M059J (cell line): ENCODE results near the gene ELP1. TPM values are rescaled to one million over a fixed set of nuclear protein-coding genes. Genes with fewer than 3 reads are reported as not detected.
"Not testable (repeated sequence)": the region's sequence is repeated elsewhere in the genome, so short reads cannot be mapped to it uniquely, and the experiment has no call there.

Experiments used
- DNase-seq: peaks from one replicate; pipeline ENCODE4 v3.0.0-alpha.2; 2012; ENCODE audit warnings: low read depth
- total RNA-seq: library from RNA; depleted of rRNA; stranded (reverse); fragments of >200 nt; shearing (Covaris generic); gene quantifications from 2 replicates; pipeline ENCODE4 v1.2.3, GENCODE V29; 2014

ELP1 gene
- total RNA-seq, 1 experiment from 2014 or later = 27.6 TPM

DNA sequence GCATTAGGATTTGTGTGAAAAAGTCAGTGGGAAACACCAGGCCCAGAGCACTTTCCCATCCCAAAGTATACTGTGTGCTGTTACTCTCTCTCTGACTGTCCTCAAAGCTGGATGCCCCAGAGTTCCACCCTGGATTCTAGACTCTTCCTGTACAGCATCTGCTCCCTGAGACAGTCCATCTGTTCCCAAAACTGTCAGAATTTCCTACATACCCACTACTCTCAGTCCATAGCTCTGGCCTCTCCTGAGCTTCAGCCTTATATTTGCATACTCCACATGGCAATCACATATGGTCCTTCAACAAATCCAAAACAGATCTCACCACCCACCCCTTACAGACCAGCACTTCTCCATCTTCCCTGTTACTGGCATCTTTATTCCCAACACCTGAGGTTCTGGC is 9.5 kb downstream of the ELP1 start:
- DNase-seq = no peak

DNA sequence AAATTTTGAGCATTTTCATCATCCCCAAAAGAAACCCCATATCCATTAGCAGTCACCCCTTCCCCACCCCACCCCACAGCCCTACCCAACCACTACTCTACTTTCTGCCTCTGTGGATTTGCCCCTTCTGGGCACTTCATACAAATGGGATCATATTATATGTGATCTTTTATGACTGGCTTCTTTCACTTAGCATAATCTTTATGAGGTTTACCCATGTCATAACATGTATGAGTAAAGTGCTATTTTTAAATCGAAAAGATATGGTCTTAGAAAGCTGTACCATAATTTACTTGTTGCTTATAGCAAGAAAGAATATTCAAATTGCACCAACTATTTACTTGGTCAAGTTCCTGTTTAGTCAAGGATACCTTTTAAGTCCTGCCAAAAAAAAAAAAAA is 12.7 kb downstream of the ELP1 start:
- DNase-seq = no peak

DNA sequence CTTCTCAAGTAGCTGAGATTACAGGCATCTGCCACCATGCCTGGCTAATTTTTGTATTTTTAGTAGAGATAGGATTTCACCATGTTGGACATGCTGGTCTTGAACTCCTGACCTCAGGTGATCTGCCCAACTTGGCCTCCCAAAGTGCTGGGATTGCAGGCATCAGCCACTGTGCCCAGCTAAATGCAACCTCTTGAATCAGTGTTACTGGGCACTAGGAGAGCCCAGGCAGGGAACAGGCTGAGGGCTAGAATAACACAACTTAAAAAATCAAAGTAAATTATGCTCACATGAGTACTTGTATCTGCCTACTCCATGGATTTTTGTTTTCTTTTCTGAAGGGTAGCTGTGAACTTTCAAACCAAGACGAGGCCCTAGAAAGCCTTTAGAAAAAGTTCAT is 13.5 kb downstream of the ELP1 start:
- not testable (repeated sequence) for DNase-seq

DNA sequence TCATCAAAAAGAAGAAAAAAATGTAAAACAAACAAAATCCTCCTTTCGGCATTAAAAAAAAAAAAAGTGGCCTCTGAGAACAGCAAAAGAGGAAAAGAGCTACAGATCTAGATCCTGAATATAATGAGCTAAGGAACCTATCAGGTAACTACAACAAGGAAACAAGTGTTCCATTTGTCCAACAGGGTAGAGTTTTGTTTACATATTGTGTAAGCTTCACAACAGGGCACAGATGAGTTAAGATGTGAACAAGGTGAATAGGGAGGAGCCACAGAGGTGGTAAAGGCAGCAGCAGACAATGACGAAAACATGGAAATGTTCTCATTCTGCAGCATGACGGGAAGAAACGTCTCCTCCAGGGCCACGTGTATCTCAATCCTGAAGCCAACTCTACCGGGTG is 14.4 kb downstream of the ELP1 start:
- no peak for DNase-seq

DNA sequence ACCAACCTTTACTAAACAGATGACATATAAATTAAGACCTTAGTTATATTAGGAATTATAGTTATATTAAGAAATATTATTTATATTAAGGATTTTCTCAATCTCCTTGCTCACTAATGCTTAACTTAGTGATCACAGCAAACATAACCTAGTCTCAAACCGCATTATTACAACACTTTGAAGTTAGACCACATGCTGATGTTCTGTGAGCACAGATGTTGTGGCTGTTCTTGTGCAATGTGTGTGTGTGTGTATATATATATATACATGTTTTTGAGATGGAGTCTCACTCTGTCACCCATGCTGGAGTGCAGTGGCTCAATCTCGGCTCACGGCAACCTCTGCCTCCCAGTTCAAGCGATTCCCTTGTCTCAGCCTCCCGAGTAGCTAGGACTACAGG is 20.5 kb downstream of the ELP1 start:
- no peak for DNase-seq

DNA sequence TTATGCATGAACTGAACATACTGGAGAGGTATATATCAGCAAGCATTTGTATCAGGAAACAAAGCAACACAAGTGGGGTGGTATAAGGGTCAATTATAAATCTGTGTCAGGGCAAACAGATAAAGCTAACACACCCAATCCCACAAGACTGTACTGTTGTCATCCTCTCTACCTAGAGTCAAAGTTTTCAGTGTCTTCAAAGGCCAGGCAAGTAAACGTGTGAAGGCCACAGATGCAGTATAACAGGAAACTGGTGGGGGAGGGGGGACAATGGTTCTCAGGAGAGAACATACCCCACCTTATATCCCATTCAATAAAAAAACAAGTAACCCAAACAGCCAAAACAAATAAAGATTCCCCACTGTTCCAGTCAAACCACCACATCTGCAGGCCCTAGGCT is 22.1 kb downstream of the ELP1 start:
- DNase-seq = no peak

DNA sequence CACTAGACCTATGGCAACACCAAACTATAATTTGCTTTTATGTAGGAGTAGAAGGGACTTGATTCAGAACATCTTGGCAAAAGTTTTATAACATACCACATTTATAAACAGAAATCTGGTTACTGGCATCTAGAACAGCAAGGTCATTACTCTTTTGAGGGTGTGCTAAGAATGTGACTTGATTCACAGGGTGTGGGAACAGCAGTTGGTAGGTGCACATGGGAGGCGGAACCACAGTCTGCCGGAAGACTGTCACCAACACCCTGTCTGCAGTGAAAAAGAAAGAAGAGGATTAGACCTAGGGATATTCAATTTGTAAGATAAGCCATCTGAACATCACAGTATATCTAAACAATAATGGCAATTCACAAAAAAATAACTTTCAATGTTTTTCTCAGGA is 23.0 kb downstream of the ELP1 start:
- no peak for DNase-seq

DNA sequence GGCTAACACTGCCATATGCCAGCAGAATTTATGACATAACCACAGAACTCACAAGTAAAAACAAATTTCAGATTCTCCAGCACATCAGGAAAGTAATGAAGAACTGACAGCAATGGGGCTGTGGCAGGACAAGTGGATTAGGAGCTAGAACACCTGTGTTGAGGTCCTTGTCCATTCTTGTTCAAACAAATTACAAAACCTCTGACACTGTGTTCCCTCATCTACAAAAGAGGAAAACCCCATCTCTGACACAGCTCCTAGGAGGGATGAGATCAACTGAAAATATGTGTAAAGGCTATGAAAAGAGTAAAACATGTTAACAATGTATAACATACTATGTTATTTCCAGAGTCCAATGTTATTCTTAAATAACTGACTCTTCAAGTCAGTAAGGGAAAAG is 23.5 kb downstream of the ELP1 start:
- no peak for DNase-seq

DNA sequence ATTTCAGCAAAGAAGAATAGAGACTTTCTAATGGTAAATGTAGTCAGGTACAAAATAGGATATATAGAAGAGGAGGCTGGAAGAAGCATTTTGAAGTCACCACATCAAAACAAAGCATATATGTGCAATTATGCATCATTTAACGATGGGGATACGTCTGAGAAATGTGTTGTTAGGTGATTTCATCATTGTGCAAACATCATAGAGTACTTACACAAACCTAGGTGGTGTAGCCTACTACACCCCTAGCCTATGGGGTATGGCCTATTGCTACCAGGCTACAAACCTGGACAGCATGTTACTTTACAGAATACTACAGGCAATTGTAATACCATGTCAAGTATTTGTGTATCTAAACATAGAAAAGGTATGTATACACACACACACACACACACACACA is 28.4 kb downstream of the ELP1 start:
- DNase-seq = no peak

DNA sequence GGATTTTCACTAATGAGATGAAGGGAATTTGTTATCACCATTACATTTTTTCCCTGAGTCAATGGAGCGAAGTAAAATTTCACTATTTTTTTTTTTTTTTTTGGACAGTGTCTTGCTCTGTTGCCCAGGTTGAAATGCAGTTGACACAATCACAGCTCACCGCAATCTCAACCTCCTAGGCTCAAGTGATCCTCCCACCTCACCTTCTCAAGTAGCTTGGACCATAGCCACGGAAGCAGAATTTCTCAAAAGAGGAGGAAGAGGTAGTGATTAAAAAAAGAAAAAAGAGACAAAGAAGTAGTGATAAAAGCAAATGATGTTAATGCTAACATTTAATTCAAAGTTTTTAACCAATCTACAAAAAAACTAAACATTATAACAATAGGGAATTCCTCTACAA is 29.8 kb downstream of the ELP1 start:
- DNase-seq = no peak

DNA sequence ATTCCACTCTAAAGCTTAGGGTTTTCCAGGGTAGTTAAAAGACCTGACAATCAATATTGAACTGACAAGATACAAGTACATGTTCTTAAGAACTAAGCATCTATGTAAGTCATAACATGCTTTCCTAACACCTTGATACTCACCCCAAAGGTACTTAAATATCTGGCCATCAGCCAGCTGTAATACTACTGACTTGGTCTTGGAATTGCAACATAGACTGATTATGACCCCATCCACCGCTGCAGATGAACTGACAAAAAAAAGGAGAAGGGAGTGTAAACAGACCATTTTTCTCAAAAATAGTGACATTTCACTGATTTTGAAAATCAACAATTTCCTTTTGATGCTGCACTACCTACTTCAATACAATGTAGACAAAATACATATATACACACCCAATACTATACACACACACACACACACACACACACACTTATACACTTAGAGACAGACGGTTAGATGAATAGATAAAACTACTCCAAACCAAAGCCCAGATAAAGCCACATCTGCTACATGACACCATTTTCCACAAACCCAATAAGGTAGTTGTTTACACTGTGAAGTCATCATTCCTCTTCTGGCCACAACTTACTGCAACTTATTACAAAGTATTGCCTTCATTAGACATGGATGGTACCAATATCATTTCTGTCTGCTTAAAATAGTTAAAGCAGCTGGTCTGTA is 30.4 kb downstream of the ELP1 start:
- peak; percentile 5 for DNase-seq

DNA sequence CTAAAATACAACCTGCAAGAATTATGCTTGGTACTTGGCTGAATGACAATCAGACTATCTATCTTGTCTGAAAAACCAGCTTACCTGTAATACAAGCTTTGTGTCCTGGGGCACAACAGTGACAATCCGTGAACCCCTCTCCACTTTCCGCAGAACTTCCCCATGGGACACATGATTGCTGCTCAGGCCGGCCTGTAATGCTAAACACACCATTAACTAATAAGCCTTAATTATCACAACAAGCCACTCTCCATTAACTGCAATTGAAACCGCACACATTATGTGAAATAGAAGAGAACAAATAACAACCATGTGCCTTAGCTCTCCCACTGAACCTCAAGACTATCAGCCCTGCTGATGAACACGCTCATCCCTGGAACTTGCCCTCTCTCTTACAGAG is 33.7 kb downstream of the ELP1 start:
- no peak for DNase-seq

DNA sequence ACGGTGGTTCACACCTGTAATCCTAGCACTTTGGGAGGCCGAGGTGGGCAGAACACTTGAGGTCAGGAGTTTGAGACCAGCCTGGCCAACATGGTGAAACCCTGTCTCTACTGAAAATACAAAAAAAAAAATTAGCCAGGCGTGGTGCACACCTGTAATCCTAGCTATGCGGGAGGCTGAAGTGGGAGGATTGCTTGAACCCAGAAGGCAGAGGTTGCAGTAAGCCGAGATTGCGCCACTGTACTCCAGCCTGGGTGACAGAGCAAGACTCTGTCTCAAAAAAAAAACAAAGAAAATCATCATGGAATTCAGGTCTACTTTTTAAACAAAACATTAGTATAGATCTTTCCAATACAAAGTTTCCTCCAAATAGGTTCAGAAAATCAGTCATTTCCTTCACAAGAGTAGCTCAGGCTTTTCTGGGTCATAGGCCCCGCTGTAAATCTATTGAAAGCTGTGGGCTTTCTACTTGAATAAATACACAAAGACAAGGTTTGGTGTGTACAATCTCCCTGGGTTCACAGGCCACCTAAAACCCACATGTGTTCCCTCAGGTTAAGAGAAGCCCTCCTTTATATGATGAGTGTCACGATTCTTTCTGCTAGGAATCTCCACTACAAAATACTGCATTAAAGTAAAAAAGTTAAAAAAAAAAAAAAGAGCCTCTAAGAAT is 34.8 kb downstream of the ELP1 start:
- DNase-seq = not testable (repeated sequence)

DNA sequence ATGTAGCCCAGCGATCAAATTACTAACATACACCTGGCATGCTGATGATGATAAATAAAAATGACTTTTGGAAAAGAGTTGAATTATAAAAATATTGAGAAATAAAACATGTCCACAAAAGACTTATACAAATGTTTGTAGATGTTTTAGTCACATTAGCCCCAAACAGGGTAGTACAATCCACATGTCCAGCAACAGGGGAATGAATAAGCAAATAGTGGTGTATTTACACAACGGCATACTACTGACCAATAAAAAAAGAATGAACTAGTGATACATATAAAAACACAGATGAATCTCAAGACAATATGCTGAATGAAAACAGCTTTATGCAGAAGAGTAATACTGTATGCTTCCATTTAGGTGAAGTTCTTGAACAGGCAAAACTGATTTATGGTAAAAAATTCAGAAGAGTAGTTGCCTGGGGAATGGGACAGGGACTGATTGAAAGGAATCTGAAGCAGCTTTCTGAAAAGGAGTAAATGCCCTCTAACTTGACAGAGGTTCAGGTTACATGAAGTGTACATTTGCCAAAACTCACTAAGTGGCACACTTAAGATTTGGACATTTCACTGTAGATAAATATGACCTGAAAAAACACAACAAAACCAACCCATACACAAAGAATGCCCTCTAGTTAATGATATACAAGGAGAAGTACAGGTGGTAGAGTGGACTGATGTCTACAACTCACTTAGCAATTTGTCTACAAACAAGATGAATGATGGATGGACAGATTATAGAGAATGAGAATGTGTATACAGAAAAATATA is 36.4 kb downstream of the ELP1 start:
- DNase-seq = no peak

DNA sequence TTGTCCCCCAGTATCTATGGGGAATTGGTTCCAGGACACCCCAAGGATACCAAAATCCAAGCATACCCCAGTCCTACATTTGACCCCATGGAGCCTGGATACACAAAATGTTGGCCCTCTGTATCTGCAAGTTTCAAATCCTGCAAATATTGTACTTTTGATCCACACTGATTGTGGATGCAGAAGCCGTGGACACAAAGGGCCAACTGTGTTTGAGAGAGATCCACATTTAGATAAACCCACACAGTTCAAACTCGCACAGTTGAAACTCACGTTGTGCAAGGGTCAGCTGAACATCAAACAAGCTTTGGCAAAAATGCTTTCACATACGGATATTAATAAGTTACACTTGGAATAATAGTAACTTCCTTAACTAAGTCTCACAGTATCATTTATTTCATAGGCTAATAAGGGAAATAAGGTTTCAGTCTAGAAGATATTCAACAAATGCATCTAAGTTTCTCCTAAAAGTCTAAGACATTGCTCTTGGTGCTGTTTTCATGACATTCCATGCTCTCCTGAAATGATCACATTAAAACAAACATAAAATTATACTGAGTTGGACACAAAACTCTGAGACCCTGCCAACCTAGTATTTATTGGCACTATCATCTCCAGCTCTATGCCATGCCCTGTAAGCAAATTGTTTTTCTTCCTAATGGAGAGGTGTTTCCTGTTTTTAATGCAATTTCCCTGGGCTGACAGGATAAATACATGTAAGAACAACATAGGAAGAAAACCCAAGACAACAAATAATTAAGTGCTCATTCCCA is 39.5 kb downstream of the ELP1 start:
- no peak for DNase-seq

DNA sequence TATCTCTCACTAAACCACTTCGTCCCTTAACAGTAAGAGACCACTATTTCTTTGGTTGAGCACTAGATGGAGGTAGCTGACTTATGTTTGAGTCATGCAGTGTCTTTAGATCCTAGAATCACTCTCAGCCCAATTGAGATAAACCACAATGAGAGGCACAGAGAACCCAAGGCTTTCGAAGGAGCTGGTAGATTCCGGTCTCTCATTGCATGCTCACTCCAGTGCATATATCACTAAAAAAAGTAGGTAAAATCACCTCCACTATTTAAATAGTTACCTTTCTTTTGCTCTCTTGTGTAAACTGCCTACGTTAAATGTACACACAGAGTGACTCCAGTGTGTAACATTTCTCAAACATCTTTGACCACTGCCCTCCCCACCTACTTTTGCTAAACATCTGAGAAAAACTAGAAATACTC is 44.3 kb downstream of the ELP1 start:
- DNase-seq = peak; percentile 60

DNA sequence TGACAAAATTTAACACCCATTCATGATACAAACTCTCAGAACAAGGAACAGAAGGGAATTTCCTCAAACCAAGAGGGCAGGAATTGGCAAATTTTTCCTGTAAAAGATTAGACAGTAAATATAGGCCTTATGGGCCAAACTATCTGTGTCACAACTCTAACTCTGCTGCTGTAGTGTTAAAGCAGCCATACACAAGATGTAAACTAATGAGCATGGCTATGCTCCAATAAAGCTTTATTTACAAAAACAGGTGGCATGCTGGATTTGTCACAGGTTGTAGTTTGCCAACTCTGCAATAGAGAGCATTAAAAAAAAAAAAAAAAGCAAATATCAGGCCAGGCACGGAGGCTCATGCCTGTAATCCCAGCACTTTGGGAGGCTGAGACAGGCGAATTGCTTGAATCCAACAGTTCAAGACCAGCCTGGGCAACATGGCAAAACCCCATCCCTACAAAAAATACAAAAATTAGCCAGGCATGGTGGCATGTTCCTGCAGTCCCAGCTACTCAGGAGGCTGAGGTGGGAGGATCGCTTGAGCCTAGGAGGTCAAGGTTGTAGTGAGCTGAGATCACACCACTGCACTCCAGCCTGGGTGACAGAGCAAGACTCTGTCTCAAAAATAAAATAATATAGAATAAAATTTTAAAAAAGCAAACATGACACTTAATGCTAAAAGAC is 47.2 kb downstream of the ELP1 start:
- not testable (repeated sequence) for DNase-seq

DNA sequence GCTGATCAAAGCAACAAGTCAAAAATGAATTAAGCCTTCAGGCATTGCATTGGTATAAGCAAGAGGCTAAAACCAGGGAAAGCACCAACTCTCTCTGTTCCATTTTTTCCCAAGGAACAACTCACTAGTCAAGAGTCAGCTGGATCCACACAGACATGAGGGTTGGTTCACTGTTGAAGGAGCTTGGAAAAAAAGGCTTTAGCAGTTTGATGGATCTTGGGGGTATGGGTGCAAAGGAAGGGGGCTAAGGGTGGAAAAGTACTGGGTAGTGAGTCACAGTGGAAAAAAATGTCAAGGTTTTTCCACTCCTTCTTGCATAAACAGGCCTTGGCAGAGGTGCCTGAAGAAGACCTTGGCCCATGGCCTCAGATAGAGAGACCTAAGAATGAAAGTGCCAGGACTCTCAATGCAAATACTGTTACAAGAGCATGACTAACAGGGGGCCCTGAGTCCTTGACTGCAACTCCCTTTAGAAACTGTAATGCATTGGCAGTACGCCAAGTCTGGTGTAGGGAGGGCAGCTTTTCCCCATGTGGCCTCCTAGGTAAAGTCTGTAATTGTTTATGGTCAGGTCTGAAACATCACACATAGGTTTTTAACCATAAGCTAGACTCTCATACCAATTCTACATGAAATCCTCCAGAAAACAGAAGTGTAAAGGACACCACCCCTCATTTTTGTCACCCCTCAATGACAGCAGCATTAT is 48.1 kb downstream of the ELP1 start:
- peak; percentile 91 for DNase-seq

DNA sequence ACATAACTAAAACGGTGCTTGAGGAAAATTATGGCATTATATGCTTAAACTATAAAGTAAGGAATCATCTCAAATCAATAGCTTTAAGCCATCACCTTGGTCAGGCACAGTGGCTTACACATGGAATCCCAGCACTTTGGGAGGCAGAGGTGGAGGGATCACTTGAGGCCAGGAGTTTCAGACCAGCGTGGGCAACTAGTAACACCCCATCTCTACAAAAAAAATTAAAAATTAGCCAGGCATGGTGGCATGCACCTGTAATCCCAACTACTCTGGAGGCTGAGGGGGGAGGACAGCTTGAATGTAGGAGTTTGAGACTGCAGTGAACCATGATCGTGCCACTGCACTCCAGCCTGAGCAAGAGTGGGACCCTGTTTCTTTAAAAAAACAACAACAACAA is 49.2 kb downstream of the ELP1 start:
- DNase-seq = no peak

DNA sequence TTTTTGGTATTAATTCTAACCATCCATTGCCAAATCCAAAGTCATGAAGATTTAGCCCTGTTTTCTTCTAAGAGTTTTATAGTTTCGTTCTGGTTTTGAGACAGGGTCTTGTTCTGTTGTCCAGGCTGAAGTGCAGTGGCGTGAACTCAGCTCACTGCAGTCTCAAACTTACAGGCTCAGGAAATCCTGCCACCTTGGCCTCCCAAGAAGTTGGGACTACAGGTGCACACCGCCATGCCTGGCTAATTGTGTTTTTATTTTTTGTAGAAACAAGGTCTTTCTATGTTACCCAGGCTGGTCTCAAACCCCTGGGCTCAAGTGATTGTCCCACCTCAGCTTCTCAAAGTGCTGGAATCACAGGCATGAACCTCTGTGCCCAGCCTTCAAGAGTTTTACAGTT is 50.8 kb downstream of the ELP1 start:
- DNase-seq = no peak
